ENCODE results near the gene ABCB6. TPM values are rescaled to one million over a fixed set of nuclear protein-coding genes. Genes with fewer than 3 reads are reported as not detected.

ABCB6 gene
- total and polyA plus RNA-seq, 9 donors: 28.4 to 42.0 (median 33.2) TPM

DNA sequence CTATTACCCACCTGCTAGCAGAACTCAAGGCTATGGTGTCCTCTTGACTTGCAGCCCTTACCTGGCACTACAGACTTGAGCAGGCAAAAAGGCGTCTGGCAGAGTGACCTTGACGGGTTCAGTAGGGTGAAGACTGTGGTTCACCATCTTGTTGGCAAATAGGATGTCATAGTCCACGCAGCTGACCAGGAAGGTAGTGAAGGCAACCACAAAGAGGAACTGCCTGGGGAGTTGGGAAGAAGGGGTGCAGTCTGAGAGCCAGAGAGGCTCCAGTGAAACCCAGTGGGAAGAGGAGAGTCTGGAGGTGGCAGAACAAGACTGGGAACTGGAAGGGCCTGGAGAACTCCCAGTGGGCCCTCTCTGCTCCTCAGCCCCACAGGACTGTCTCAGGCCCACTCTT, 6.6 kb upstream of the ABCB6 start:
- no peaks in the 10 kb centered on the region for H3K27me3 ChIP-seq (ENCODE audit: control insufficient read depth, insufficient read depth, low read length)
- peaks cover 35% of the 10 kb centered on the region for H3K4me1 ChIP-seq (ENCODE audit: control insufficient read depth, insufficient read depth, low read length)
- no peak for DNase-seq
- H3K36me3 ChIP-seq (ENCODE audit: control insufficient read depth, insufficient read depth, low read length): peaks cover 62% of the 10 kb centered on the region
- H3K4me3 ChIP-seq (ENCODE audit: low read length): no peak overlapping the region
- WGBS (ENCODE audit: insufficient coverage): 87% methylated on average over 3 of the region's 3 CpGs
- no peaks in the 10 kb centered on the region for H3K9me3 ChIP-seq (replicated peaks; ENCODE audit: control insufficient read depth, low read depth, low read length)
- H3K27ac ChIP-seq (ENCODE audit: low read length): no peak overlapping the region

DNA sequence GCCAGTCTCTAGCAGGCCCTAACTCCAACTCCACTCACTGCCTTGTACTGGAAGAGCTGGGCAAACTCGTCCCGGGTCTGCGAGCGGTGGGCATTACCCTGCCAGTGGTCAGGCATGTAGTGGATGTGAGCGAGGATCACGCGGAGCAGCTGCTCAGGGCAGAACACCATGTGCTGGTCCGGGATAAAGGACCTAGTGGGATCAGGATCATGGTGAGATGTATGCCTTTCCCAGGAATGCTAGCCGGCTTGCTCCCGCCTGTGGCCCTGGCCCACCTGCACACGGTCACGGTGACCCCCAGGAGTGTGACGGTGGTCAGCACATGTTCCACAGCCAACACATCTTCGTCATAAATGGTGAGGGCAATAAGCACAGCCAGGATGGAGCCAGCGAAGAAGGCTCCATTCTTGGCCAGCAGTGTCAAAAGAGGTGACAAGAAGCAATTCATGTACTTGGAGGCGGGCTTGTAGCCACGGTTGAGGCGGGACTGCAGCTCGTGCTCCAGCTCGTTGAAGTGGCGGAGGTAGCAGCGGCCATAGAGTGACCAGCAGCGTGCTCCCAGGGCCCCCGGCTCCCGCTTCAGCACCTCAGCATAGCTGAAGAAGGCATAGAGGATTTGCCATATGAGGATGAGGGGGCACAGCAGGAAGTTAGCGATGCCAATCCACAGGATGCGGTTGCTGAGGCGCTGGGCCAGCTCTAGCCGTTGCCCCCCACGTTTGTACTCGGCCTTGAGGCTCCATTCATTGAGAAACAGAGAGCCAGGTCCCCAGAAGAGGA, 5.3 kb upstream of the ABCB6 start:
- Histone ChIP-seq H3K4me3 (ENCODE audit: low read length) (no peak overlapping the region), H3K4me1 (ENCODE audit: control insufficient read depth, insufficient read depth, low read length) (peaks cover 43% of the 10 kb centered on the region), H3K36me3 (ENCODE audit: control insufficient read depth, insufficient read depth, low read length) (peaks cover 70% of the 10 kb centered on the region), H3K9me3 (replicated peaks; ENCODE audit: control insufficient read depth, low read depth, low read length) (no peaks in the 10 kb centered on the region), H3K27ac (ENCODE audit: low read length) (no peak overlapping the region), H3K27me3 (ENCODE audit: control insufficient read depth, insufficient read depth, low read length) (no peaks in the 10 kb centered on the region)
- WGBS (ENCODE audit: insufficient coverage): 93% methylated on average over 30 of the region's 31 CpGs
- no peak for DNase-seq

DNA sequence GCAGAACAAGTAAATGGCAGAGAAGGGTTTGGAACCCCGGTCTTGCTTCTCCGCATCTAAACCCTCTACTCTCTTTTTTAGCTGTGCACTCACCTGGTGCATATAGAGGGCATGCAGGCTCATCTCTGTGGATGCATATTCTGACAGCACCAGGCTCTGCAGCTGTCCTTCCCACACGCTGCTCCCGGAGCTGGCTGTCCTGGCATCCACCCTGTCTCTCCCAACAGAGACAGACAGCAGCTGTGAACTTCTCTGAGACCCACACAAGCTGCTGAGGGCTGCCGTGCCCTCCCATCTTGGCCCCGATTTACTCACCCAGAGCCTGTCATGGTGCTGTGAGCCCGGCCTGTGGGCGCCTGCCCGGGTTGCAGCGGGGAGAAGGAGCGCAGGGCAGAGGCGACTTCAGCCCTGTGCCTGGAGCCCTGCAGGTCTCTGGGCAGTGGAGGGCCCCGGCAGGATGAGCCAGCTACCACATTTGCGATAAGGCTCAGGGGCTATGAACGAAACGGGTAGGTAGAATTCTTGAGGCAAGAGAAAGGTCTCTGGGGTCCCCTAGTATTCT, 3.3 kb upstream of the ABCB6 start:
- Histone ChIP-seq H3K36me3 (ENCODE audit: control insufficient read depth, insufficient read depth, low read length) (peaks cover 66% of the 10 kb centered on the region), H3K9me3 (replicated peaks; ENCODE audit: control insufficient read depth, low read depth, low read length) (no peaks in the 10 kb centered on the region), H3K27ac (ENCODE audit: low read length) (no peak overlapping the region), H3K4me1 (ENCODE audit: control insufficient read depth, insufficient read depth, low read length) (peaks cover 46% of the 10 kb centered on the region), H3K27me3 (ENCODE audit: control insufficient read depth, insufficient read depth, low read length) (no peaks in the 10 kb centered on the region), H3K4me3 (ENCODE audit: low read length) (no peak overlapping the region)
- DNase-seq: peak; percentile 48
- 84% methylated on average over 10 of the region's 16 CpGs for WGBS (ENCODE audit: insufficient coverage)

DNA sequence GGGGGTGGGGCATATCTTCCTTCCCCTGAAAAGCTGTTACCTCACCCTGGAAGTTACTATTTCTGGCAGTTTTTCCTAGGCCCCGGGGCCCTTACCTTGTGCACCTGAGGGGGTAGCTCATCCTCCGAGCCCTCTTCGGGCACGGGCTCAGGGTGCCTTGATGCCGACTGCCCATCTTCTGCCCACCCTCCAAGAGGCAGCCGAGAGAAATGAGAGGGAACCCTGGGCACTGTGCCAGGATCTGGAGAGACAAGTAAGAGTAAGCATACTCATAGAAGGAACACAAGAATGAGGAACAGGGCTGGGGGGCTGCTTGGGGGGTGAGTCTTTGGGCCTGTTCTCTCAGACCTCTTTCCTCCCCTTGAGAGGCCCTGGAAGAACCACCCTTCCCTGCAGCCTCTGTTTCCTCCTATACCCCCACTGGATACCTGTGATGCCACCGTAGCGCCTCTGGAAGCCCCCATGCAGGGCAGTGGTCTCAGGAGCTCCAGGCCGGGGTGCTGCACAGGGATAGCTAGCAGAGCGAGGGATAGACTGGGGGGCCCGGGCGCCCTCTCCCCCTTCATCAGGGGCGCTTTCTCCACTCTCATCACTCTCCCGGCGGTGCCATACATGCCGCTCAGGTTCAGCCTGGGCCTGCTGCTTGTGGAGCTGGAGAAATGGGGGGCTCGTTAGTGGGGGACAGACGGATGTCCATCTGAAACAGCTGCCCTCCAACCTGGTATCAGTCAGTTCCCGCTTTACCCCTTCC, 2.1 kb upstream of the ABCB6 start:
- Histone ChIP-seq H3K27ac (ENCODE audit: low read length) (no peak overlapping the region), H3K4me1 (ENCODE audit: control insufficient read depth, insufficient read depth, low read length) (peaks cover 52% of the 10 kb centered on the region), H3K27me3 (ENCODE audit: control insufficient read depth, insufficient read depth, low read length) (no peaks in the 10 kb centered on the region), H3K9me3 (replicated peaks; ENCODE audit: control insufficient read depth, low read depth, low read length) (no peaks in the 10 kb centered on the region), H3K4me3 (ENCODE audit: low read length) (no peak overlapping the region), H3K36me3 (ENCODE audit: control insufficient read depth, insufficient read depth, low read length) (peaks cover 72% of the 10 kb centered on the region)
- WGBS (ENCODE audit: insufficient coverage): 95% methylated on average over 7 of the region's 19 CpGs
- peak; percentile 27 for DNase-seq

DNA sequence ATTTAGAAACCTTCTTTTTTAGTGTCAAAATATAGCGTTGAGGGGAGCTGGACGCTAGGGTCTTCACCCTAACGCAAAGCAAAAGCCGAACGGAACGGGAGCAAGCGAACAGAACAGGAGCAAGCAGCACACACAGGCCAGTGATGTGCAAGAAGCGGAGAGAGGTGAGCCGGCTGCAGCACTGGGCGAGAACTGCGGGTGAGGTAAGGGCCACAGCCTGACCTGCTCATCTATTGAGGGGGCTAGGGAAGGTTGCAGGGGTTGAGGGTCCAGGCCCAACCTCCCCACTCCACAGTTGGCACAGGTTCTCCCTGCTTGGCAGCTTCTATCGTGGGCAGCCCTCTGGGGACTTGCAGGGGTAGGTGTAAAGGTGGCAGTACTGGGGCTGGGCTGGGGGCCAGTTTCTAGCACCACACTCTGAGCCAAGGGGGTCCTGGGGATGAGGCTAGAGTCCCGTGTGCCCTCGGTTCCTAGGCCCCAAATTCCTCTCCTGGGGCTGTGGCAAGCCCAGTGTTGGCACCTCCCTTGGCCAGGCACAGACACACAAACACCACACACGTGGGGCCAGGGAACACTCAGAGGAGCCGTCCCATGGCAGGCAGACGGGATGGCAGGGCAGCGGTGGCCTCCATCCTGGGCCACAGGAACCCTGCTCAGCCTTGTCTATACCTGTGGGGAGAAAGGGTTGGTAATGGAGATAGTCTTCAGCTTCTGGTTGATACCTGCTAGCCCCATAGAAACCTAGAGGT, 1.2 kb upstream of the ABCB6 start:
- H3K27ac ChIP-seq (ENCODE audit: low read length): peak overlapping the region; percentile 98
- 81% methylated on average over 14 of the region's 18 CpGs for WGBS (ENCODE audit: insufficient coverage)
- no peak overlapping the region for H3K4me3 ChIP-seq (ENCODE audit: low read length)
- no peaks in the 10 kb centered on the region for H3K9me3 ChIP-seq (replicated peaks; ENCODE audit: control insufficient read depth, low read depth, low read length)
- no peaks in the 10 kb centered on the region for H3K27me3 ChIP-seq (ENCODE audit: control insufficient read depth, insufficient read depth, low read length)
- no peak for DNase-seq
- H3K4me1 ChIP-seq (ENCODE audit: control insufficient read depth, insufficient read depth, low read length): peaks cover 52% of the 10 kb centered on the region
- H3K36me3 ChIP-seq (ENCODE audit: control insufficient read depth, insufficient read depth, low read length): peaks cover 69% of the 10 kb centered on the region

DNA sequence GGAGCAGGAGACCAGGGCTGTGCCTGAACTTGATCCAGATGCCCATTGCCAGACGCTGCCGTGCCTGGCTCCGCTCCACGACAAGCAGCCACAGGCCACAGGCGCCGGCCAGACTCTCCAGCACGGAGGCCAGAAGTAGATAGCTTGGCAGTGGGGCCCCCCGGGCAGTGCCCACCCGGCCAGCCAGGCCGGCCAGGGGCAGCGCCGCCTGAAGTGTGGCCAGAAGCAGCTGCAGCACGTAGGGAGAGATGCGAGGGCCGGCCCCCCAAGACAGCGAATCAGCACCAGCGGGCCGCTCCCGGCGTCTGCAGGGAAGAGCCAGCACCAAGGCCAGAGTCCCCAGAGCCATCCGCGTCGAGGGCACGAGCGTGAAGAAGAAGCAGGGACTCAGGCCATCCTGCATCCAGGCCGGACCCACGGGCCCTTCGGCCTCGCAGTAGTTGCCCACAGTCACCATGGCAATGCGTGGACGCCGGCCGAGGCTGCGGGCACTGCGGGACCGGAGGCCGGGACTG, 484 bp downstream of the ABCB6 start:
- H3K4me3 ChIP-seq (ENCODE audit: low read length): peak overlapping the region; percentile 67
- peaks cover 52% of the 10 kb centered on the region for H3K4me1 ChIP-seq (ENCODE audit: control insufficient read depth, insufficient read depth, low read length)
- H3K27ac ChIP-seq (ENCODE audit: low read length): peak overlapping the region; percentile 98
- WGBS (ENCODE audit: insufficient coverage): under 1% methylated on average over 37 of the region's 37 CpGs
- H3K36me3 ChIP-seq (ENCODE audit: control insufficient read depth, insufficient read depth, low read length): peaks cover 69% of the 10 kb centered on the region
- H3K9me3 ChIP-seq (replicated peaks; ENCODE audit: control insufficient read depth, low read depth, low read length): no peaks in the 10 kb centered on the region
- peak; percentile 79 for DNase-seq
- H3K27me3 ChIP-seq (ENCODE audit: control insufficient read depth, insufficient read depth, low read length): no peaks in the 10 kb centered on the region

DNA sequence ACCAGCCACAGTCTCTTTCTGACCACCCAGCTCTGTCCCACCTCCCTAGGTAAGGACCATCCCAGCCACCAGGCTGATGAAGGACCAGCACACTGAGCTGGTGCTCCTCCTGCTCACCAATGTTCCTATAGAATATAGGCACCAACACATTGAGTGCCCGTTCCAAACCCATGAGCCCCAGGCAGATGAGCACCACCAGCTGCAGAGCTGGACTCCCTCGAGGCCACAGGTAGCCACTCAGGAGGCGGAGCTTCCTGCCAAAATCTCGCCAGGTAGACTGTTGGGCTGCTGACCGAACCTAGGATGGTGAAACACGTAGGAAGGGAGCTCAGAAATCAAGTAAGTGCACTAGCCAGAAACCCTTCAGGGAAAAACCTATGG, 2.2 kb downstream of the ABCB6 start:
- WGBS (ENCODE audit: insufficient coverage): 80% methylated on average over 5 of the region's 6 CpGs
- peaks cover 43% of the 10 kb centered on the region for H3K4me1 ChIP-seq (ENCODE audit: control insufficient read depth, insufficient read depth, low read length)
- no peaks in the 10 kb centered on the region for H3K27me3 ChIP-seq (ENCODE audit: control insufficient read depth, insufficient read depth, low read length)
- H3K36me3 ChIP-seq (ENCODE audit: control insufficient read depth, insufficient read depth, low read length): peaks cover 64% of the 10 kb centered on the region
- H3K4me3 ChIP-seq (ENCODE audit: low read length): no peak overlapping the region
- no peaks in the 10 kb centered on the region for H3K9me3 ChIP-seq (replicated peaks; ENCODE audit: control insufficient read depth, low read depth, low read length)
- no peak overlapping the region for H3K27ac ChIP-seq (ENCODE audit: low read length)
- DNase-seq: no peak

DNA sequence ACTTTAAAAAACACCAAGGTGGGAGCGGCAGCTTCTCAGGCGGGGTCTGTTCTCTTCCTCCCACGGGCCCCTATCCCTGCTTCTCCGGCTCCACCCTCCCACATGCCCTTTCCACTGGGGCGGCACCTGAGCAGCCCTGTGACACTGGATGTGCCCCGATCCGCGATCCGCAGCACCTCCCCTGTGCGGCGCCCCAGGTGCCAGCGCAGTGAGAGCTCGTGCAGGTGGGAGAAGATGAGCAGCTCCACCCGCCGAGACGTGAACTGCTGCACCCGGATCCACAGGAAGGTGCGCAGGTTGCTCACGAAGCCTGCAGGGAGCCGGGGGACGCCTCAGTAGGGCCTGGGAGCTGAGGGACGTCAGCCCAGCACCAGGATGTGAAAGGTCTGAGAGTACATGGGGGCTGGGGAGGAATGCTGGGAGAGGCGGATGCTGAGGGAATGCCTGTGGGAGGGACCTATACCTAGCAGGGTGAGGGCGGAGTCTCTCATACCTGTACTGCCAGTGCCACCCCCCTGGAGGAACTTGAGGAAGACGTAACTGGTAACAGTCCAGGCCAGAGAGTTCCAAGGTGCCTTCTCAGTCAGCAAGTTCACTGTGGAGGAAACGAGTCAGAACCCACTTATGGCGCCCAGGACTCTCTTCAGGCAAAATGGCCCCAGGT, 2.8 kb downstream of the ABCB6 start:
- Histone ChIP-seq H3K36me3 (ENCODE audit: control insufficient read depth, insufficient read depth, low read length) (peaks cover 62% of the 10 kb centered on the region), H3K27ac (ENCODE audit: low read length) (no peak overlapping the region), H3K9me3 (replicated peaks; ENCODE audit: control insufficient read depth, low read depth, low read length) (no peaks in the 10 kb centered on the region), H3K4me3 (ENCODE audit: low read length) (no peak overlapping the region), H3K27me3 (ENCODE audit: control insufficient read depth, insufficient read depth, low read length) (no peaks in the 10 kb centered on the region), H3K4me1 (ENCODE audit: control insufficient read depth, insufficient read depth, low read length) (peaks cover 38% of the 10 kb centered on the region)
- 90% methylated on average over 21 of the region's 27 CpGs for WGBS (ENCODE audit: insufficient coverage)
- no peak for DNase-seq

DNA sequence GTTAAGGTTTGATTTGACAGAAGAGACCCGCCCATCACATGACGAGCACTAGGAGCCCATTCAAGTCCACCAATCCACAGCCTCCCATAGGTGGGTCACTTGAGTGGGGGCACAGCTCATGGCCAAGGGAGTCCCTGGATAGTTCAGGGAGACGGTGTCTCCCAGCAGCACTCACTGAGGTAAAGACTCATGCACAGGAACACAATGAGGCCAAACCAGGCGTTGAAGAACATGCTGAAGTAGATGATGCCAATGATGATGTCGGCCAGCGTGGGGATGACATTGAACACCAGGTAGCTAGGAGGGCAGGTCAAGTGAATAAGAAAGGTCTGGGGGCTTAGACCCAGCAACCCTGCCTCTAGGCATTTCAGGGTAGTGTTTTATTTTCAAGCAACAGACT, 4.0 kb downstream of the ABCB6 start:
- Histone ChIP-seq H3K27me3 (ENCODE audit: control insufficient read depth, insufficient read depth, low read length) (no peaks in the 10 kb centered on the region), H3K4me3 (ENCODE audit: low read length) (no peak overlapping the region), H3K9me3 (replicated peaks; ENCODE audit: control insufficient read depth, low read depth, low read length) (no peaks in the 10 kb centered on the region), H3K27ac (ENCODE audit: low read length) (no peak overlapping the region), H3K4me1 (ENCODE audit: control insufficient read depth, insufficient read depth, low read length) (peaks cover 30% of the 10 kb centered on the region), H3K36me3 (ENCODE audit: control insufficient read depth, insufficient read depth, low read length) (peaks cover 61% of the 10 kb centered on the region)
- 90% methylated on average over 4 of the region's 6 CpGs for WGBS (ENCODE audit: insufficient coverage)
- no peak for DNase-seq

Data from muscle of leg (tissue), 11 donors.